GM23248 (cell line): ENCODE results near the gene SLC38A2.

Experiments used
- EZH2 ChIP-seq: fragments of 200-600 bp; sonication (generic); IDR thresholded peaks from 2 replicates; pipeline ENCODE4 v1.6.1; 2018; ENCODE audit warnings: antibody characterized with exemption, mild to moderate bottlenecking; ENCODE audit not compliant: insufficient read depth, poor library complexity, severe bottlenecking
- EZH2phosphoT487 ChIP-seq: fragments of 200-600 bp; sonication (generic); IDR thresholded peaks from 2 replicates; pipeline ENCODE4 v1.6.1; 2018; ENCODE audit warnings: antibody characterized with exemption, moderate library complexity, mild to moderate bottlenecking, low read depth; ENCODE audit not compliant: insufficient read depth

GRCh38 chr12:46402451-46402850 is 29.9 kb upstream of the SLC38A2 start:
- TF ChIP-seq EZH2 (no peak), EZH2phosphoT487 (peak; percentile 89)
